Measurements from ENCODE around the gene KIF19.
A peak's percentile ranks its signal among the peaks of the same experiment; 100 is the strongest.
"Not testable (repeated sequence)": the region's sequence is repeated elsewhere in the genome, so short reads cannot be mapped to it uniquely, and the experiment has no call there.

Gene KIF19

GRCh38 chr17:74325743-74326379 is at the start of gene KIF19:
Gene KIF19, plus strand, starts transcription at chr17:74326226. Its CDS starts 124 bp downstream, at chr17:74326350.
- no peaks in the 10 kb centered on the region for H3K36me3 ChIP-seq (ENCODE audit: control insufficient read depth in 1 of 2, insufficient read depth in 2 of 2, low read length in 2 of 2)
- H3K27me3 ChIP-seq (ENCODE audit: low read depth, low read length): peaks cover 21% of the 10 kb centered on the region
- H3K9me3 ChIP-seq (ENCODE audit: control insufficient read depth in 1 of 2, low read length in 2 of 2): no peaks in the 10 kb centered on the region
- peaks cover 3 to 19% of the 10 kb centered on the region in 2 donors for H3K4me1 ChIP-seq (ENCODE audit: control insufficient read depth in 1 of 2, insufficient read depth in 2 of 2, low read length in 2 of 2)
- no peak within 1 kb of the TSS for H3K27ac ChIP-seq (ENCODE audit: low read length)
- H3K4me3 ChIP-seq (ENCODE audit: low read depth in 1 of 2, low read length in 2 of 2): peak within 1 kb of the TSS; percentile 44 to 65

GRCh38 chr17:74276541-74277009 is 49.5 kb upstream of the KIF19 start:
- Histone ChIP-seq H3K4me1 (ENCODE audit: control insufficient read depth in 1 of 2, insufficient read depth in 2 of 2, low read length in 2 of 2) (peaks cover 0 to 18% of the 10 kb centered on the region in 2 donors), H3K36me3 (ENCODE audit: control insufficient read depth in 1 of 2, insufficient read depth in 2 of 2, low read length in 2 of 2) (no peaks in the 10 kb centered on the region), H3K4me3 (ENCODE audit: low read depth in 1 of 2, low read length in 2 of 2) (no peak overlapping the region), H3K27me3 (ENCODE audit: low read depth, low read length) (no peaks in the 10 kb centered on the region), H3K9me3 (ENCODE audit: control insufficient read depth in 1 of 2, low read length in 2 of 2) (no peaks in the 10 kb centered on the region), H3K27ac (ENCODE audit: low read length) (no peak overlapping the region)

- no peak overlapping the region for H3K27ac ChIP-seq (ENCODE audit: low read length)
- H3K36me3 ChIP-seq (ENCODE audit: control insufficient read depth in 1 of 2, insufficient read depth in 2 of 2, low read length in 2 of 2): no peaks in the 10 kb centered on the region
- H3K27me3 ChIP-seq (ENCODE audit: low read depth, low read length): no peaks in the 10 kb centered on the region
- peaks cover 0 to 18% of the 10 kb centered on the region in 2 donors for H3K4me1 ChIP-seq (ENCODE audit: control insufficient read depth in 1 of 2, insufficient read depth in 2 of 2, low read length in 2 of 2)
- no peaks in the 10 kb centered on the region for H3K9me3 ChIP-seq (ENCODE audit: control insufficient read depth in 1 of 2, low read length in 2 of 2)
- H3K4me3 ChIP-seq (ENCODE audit: low read depth in 1 of 2, low read length in 2 of 2): no peak overlapping the region
These were observed 48.1 kb upstream of the KIF19 start for GRCh38 chr17:74277935-74278334.

GRCh38 chr17:74279617-74280016 is 46.4 kb upstream of the KIF19 start:
- H3K27ac ChIP-seq (ENCODE audit: low read length); H3K4me3 ChIP-seq (ENCODE audit: low read depth in 1 of 2, low read length in 2 of 2); H3K36me3 ChIP-seq (ENCODE audit: control insufficient read depth in 1 of 2, insufficient read depth in 2 of 2, low read length in 2 of 2); H3K9me3 ChIP-seq (ENCODE audit: control insufficient read depth in 1 of 2, low read length in 2 of 2); H3K4me1 ChIP-seq (ENCODE audit: control insufficient read depth in 1 of 2, insufficient read depth in 2 of 2, low read length in 2 of 2); H3K27me3 ChIP-seq (ENCODE audit: low read depth, low read length): not testable (repeated sequence)

- no peaks in the 10 kb centered on the region for H3K9me3 ChIP-seq (ENCODE audit: control insufficient read depth in 1 of 2, low read length in 2 of 2)
- no peak overlapping the region for H3K4me3 ChIP-seq (ENCODE audit: low read depth in 1 of 2, low read length in 2 of 2)
- no peaks in the 10 kb centered on the region for H3K27me3 ChIP-seq (ENCODE audit: low read depth, low read length)
- no peaks in the 10 kb centered on the region for H3K36me3 ChIP-seq (ENCODE audit: control insufficient read depth in 1 of 2, insufficient read depth in 2 of 2, low read length in 2 of 2)
- H3K27ac ChIP-seq (ENCODE audit: low read length): no peak overlapping the region
- peaks cover 0 to 9% of the 10 kb centered on the region in 2 donors for H3K4me1 ChIP-seq (ENCODE audit: control insufficient read depth in 1 of 2, insufficient read depth in 2 of 2, low read length in 2 of 2)
These were observed 45.9 kb upstream of the KIF19 start for GRCh38 chr17:74280093-74280513.

GRCh38 chr17:74281799-74282198 is 44.2 kb upstream of the KIF19 start:
- Histone ChIP-seq H3K9me3 (ENCODE audit: control insufficient read depth in 1 of 2, low read length in 2 of 2) (no peaks in the 10 kb centered on the region), H3K4me1 (ENCODE audit: control insufficient read depth in 1 of 2, insufficient read depth in 2 of 2, low read length in 2 of 2) (peaks cover 0 to 11% of the 10 kb centered on the region in 2 donors), H3K27me3 (ENCODE audit: low read depth, low read length) (no peaks in the 10 kb centered on the region), H3K36me3 (ENCODE audit: control insufficient read depth in 1 of 2, insufficient read depth in 2 of 2, low read length in 2 of 2) (no peaks in the 10 kb centered on the region), H3K27ac (ENCODE audit: low read length) (no peak overlapping the region), H3K4me3 (ENCODE audit: low read depth in 1 of 2, low read length in 2 of 2) (no peak overlapping the region)

GRCh38 chr17:74282274-74282586 is 43.8 kb upstream of the KIF19 start:
- H3K27ac ChIP-seq (ENCODE audit: low read length); H3K9me3 ChIP-seq (ENCODE audit: control insufficient read depth in 1 of 2, low read length in 2 of 2); H3K4me3 ChIP-seq (ENCODE audit: low read depth in 1 of 2, low read length in 2 of 2); H3K36me3 ChIP-seq (ENCODE audit: control insufficient read depth in 1 of 2, insufficient read depth in 2 of 2, low read length in 2 of 2); H3K27me3 ChIP-seq (ENCODE audit: low read depth, low read length): not testable (repeated sequence)
- H3K4me1 ChIP-seq (ENCODE audit: control insufficient read depth in 1 of 2, insufficient read depth in 2 of 2, low read length in 2 of 2): peaks cover 0 to 11% of the 10 kb centered on the region in 2 donors

- Histone ChIP-seq H3K4me1 (ENCODE audit: control insufficient read depth in 1 of 2, insufficient read depth in 2 of 2, low read length in 2 of 2) (peaks cover 0 to 8% of the 10 kb centered on the region in 2 donors), H3K36me3 (ENCODE audit: control insufficient read depth in 1 of 2, insufficient read depth in 2 of 2, low read length in 2 of 2) (no peaks in the 10 kb centered on the region), H3K27me3 (ENCODE audit: low read depth, low read length) (no peaks in the 10 kb centered on the region), H3K27ac (ENCODE audit: low read length) (no peak overlapping the region), H3K9me3 (ENCODE audit: control insufficient read depth in 1 of 2, low read length in 2 of 2) (no peaks in the 10 kb centered on the region), H3K4me3 (ENCODE audit: low read depth in 1 of 2, low read length in 2 of 2) (no peak overlapping the region)
These were observed 43.2 kb upstream of the KIF19 start for GRCh38 chr17:74282587-74283370.

- Histone ChIP-seq H3K36me3 (ENCODE audit: control insufficient read depth in 1 of 2, insufficient read depth in 2 of 2, low read length in 2 of 2) (no peaks in the 10 kb centered on the region), H3K27me3 (ENCODE audit: low read depth, low read length) (no peaks in the 10 kb centered on the region), H3K9me3 (ENCODE audit: control insufficient read depth in 1 of 2, low read length in 2 of 2) (no peaks in the 10 kb centered on the region), H3K4me1 (ENCODE audit: control insufficient read depth in 1 of 2, insufficient read depth in 2 of 2, low read length in 2 of 2) (peaks cover 0 to 8% of the 10 kb centered on the region in 2 donors), H3K27ac (ENCODE audit: low read length) (no peak overlapping the region), H3K4me3 (ENCODE audit: low read depth in 1 of 2, low read length in 2 of 2) (no peak overlapping the region)
These were observed 42.7 kb upstream of the KIF19 start for GRCh38 chr17:74283371-74283673.

GRCh38 chr17:74287031-74287602 is 38.9 kb upstream of the KIF19 start:
- no peaks in the 10 kb centered on the region for H3K9me3 ChIP-seq (ENCODE audit: control insufficient read depth in 1 of 2, low read length in 2 of 2)
- H3K4me1 ChIP-seq (ENCODE audit: control insufficient read depth in 1 of 2, insufficient read depth in 2 of 2, low read length in 2 of 2): peaks cover 0 to 8% of the 10 kb centered on the region in 2 donors
- H3K27me3 ChIP-seq (ENCODE audit: low read depth, low read length): no peaks in the 10 kb centered on the region
- no peak overlapping the region for H3K27ac ChIP-seq (ENCODE audit: low read length)
- H3K36me3 ChIP-seq (ENCODE audit: control insufficient read depth in 1 of 2, insufficient read depth in 2 of 2, low read length in 2 of 2): no peaks in the 10 kb centered on the region
- no peak overlapping the region for H3K4me3 ChIP-seq (ENCODE audit: low read depth in 1 of 2, low read length in 2 of 2)

GRCh38 chr17:74288785-74289184 is 37.2 kb upstream of the KIF19 start:
- H3K27ac ChIP-seq (ENCODE audit: low read length): no peak overlapping the region
- no peak overlapping the region for H3K4me3 ChIP-seq (ENCODE audit: low read depth in 1 of 2, low read length in 2 of 2)
- no peaks in the 10 kb centered on the region for H3K9me3 ChIP-seq (ENCODE audit: control insufficient read depth in 1 of 2, low read length in 2 of 2)
- H3K4me1 ChIP-seq (ENCODE audit: control insufficient read depth in 1 of 2, insufficient read depth in 2 of 2, low read length in 2 of 2): peaks cover 0 to 8% of the 10 kb centered on the region in 2 donors
- H3K27me3 ChIP-seq (ENCODE audit: low read depth, low read length): no peaks in the 10 kb centered on the region
- no peaks in the 10 kb centered on the region for H3K36me3 ChIP-seq (ENCODE audit: control insufficient read depth in 1 of 2, insufficient read depth in 2 of 2, low read length in 2 of 2)
